Neural progenitor cell (in vitro differentiated cells): ENCODE results near the gene C15orf62.

Experiments
- EZH2 ChIP-seq: fragments of 200-600 bp; sonication (generic); IDR thresholded peaks from 2 replicates; pipeline ENCODE4 v1.6.1; 2017; ENCODE audit warnings: antibody characterized with exemption, mild to moderate bottlenecking, moderate library complexity
- TF ChIP-seq, protein P1 (sequence below): fragments of 200-600 bp; sonication (generic); IDR thresholded peaks from 2 replicates; pipeline ENCODE4 v1.5.1; 2017; ENCODE audit warnings: antibody characterized with exemption, mild to moderate bottlenecking

DNA sequence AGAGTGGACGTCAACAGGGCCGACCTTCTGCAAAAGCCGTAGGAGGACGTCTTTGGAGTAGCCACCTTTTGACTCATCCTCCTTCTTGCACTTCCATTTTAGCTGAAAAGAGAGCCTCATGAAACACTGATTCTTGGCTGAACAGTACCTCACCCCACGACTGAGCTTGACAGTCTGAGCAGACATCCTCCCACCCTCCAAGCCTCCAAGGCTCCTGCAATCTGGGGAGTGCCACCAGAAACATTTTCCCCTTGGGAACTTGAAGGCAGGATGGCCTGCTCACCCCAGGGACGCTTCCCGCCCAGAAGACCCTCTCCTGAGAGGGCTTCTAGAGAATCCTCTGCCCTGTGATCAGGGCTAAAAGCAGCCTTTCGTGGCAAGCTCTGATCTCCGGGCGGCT is 5.2 kb downstream of the C15orf62 start:
- TF ChIP-seq, protein P1, sequence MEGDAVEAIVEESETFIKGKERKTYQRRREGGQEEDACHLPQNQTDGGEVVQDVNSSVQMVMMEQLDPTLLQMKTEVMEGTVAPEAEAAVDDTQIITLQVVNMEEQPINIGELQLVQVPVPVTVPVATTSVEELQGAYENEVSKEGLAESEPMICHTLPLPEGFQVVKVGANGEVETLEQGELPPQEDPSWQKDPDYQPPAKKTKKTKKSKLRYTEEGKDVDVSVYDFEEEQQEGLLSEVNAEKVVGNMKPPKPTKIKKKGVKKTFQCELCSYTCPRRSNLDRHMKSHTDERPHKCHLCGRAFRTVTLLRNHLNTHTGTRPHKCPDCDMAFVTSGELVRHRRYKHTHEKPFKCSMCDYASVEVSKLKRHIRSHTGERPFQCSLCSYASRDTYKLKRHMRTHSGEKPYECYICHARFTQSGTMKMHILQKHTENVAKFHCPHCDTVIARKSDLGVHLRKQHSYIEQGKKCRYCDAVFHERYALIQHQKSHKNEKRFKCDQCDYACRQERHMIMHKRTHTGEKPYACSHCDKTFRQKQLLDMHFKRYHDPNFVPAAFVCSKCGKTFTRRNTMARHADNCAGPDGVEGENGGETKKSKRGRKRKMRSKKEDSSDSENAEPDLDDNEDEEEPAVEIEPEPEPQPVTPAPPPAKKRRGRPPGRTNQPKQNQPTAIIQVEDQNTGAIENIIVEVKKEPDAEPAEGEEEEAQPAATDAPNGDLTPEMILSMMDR = no peak
- no peak for TF ChIP-seq EZH2
